GM12891 (cell line): Measurements from ENCODE around the gene ANO9.

Source experiments
- POLR2A ChIP-seq: IDR thresholded peaks from 2 replicates; pipeline ENCODE4 v1.6.1; 2011; ENCODE audit warnings: low read depth, low read length, control low read depth
- POLR2AphosphoS5 ChIP-seq: IDR thresholded peaks from 2 replicates; pipeline ENCODE4 v1.6.1; 2011; ENCODE audit warnings: low read depth, low read length, control low read depth
- TAF1 ChIP-seq: IDR thresholded peaks from 2 replicates; pipeline ENCODE4 v1.6.1; 2011; ENCODE audit warnings: low read depth, low read length, control low read depth

DNA sequence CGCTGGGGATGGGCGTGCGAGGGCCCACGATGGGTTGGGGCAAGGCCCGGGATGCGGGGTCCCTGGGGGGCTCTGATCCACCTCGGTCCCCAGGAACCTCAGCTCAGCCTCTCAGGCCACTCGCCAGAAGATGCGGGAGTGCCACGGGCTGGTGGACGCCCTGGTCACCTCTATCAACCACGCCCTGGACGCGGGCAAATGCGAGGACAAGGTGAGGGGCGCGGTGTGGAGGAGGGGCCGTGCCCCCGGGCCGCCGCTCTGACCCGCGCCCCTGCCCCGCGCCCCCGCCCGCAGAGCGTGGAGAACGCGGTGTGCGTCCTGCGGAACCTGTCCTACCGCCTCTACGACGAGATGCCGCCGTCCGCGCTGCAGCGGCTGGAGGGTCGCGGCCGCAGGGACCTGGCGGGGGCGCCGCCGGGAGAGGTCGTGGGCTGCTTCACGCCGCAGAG, 41.5 kb downstream of the ANO9 start:
- TF ChIP-seq TAF1 (no peak), POLR2A (no peak), POLR2AphosphoS5 (no peak)
